Endothelial cell of umbilical vein (primary cell): ENCODE data around the gene LCOR. TPM values are rescaled to one million over a fixed set of nuclear protein-coding genes. Genes with fewer than 3 reads are reported as not detected.

Experiments used
- BruUV-seq: library from RNA; stranded (reverse); fragments of 400-500 nt; replicated peaks from 2 replicates; lab custom pipeline; 2021; lab: Mats Ljungman, UMichigan
- CTCF ChIA-PET: fragments of 300-600, 350-600 bp; sonication (Branson Sonifier 250); formaldehyde crosslinking; loops from one replicate; lab custom pipeline; 2021; ENCODE audit warnings: antibody characterized with exemption, inconsistent platforms; lab: Charles Lee
- POLR2A ChIA-PET: fragments of 300-600, 350-600 bp; sonication (Branson Sonifier 250); formaldehyde crosslinking; loops from one replicate; lab custom pipeline; 2021; ENCODE audit warnings: antibody characterized with exemption, inconsistent platforms; lab: Charles Lee
- DNase-seq: peaks from one replicate; pipeline ENCODE4 v3.0.0-alpha.2; 2011; ENCODE audit warnings: low read depth, low spot score
- FAIRE-seq: peaks from 2 replicates; lab custom pipeline; 2011; peaks lifted over from hg19 to GRCh38; lab: Jason Lieb, UNC
- H2AFZ ChIP-seq: 2 replicates; pipeline ENCODE4 v1.6.0; 2012; ENCODE audit warnings: low read depth, low read length, control low read depth, inconsistent platforms
- H3K27ac ChIP-seq: 2 replicates; pipeline ENCODE4 v1.5.1; 2011; ENCODE audit warnings: low read depth, mild to moderate bottlenecking, control low read depth, low read length, moderate library complexity; ENCODE audit not compliant: insufficient read depth
- H3K27me3 ChIP-seq, 2 experiments: 2 replicates each; pipeline versions ENCODE4 v1.6.0 to v1.6.1; 2011; ENCODE audit warnings: low read length in 2 of 2, mixed read lengths in 1 of 2; ENCODE audit not compliant: control insufficient read depth in 2 of 2, insufficient read depth in 2 of 2
- H3K36me3 ChIP-seq, 2 experiments: 2 replicates in 1 of 2; 3 replicates in 1 of 2; pipeline ENCODE4 v1.5.1; 2011; ENCODE audit warnings: low read length in 2 of 2, mild to moderate bottlenecking in 1 of 2, moderate library complexity in 1 of 2; ENCODE audit not compliant: control insufficient read depth in 2 of 2, insufficient read depth in 2 of 2; ENCODE audit errors: extremely low read depth in 1 of 2
- H3K4me1 ChIP-seq: 3 replicates; pipeline ENCODE4 v1.5.1; 2011; ENCODE audit warnings: mild to moderate bottlenecking, low read length; ENCODE audit not compliant: control insufficient read depth, insufficient read depth; ENCODE audit errors: extremely low read depth
- H3K4me2 ChIP-seq: 2 replicates; pipeline ENCODE4 v1.6.1; 2011; ENCODE audit warnings: low read length, control low read depth, mixed read lengths; ENCODE audit not compliant: insufficient read depth
- H3K4me3 ChIP-seq, 3 experiments: fragments of 200-600 bp in 1 of 3; sonication (generic), shearing (Covaris generic) in 1 of 3; replicated peaks in 1 of 3; 2 replicates each; pipeline ENCODE4 v1.5.1; 2011 to 2016; ENCODE audit warnings: control low read depth in 3 of 3, low read length in 3 of 3, mild to moderate bottlenecking in 2 of 3, inconsistent platforms in 1 of 3, low read depth in 1 of 3, moderate library complexity in 1 of 3; ENCODE audit not compliant: insufficient read depth in 1 of 3
- H3K79me2 ChIP-seq: 2 replicates; pipeline ENCODE4 v1.6.0; 2012; ENCODE audit warnings: low read length, inconsistent platforms; ENCODE audit not compliant: control insufficient read depth, insufficient read depth
- H3K9ac ChIP-seq: replicated peaks from 2 replicates; pipeline ENCODE3; 2011; ENCODE audit warnings: low read length, control low read depth; ENCODE audit not compliant: insufficient read depth; ENCODE audit errors: extremely low read depth
- H3K9me1 ChIP-seq: replicated peaks from 3 replicates; pipeline ENCODE4 v1.6.0; 2011; ENCODE audit warnings: mild to moderate bottlenecking, low read length; ENCODE audit not compliant: control insufficient read depth, insufficient read depth; ENCODE audit errors: extremely low read depth
- H3K9me3 ChIP-seq: replicated peaks from 2 replicates; pipeline ENCODE4 v1.5.1; 2012; ENCODE audit warnings: low read length, inconsistent platforms; ENCODE audit not compliant: control insufficient read depth, insufficient read depth
- H4K20me1 ChIP-seq: replicated peaks from 2 replicates; pipeline ENCODE3; 2011; ENCODE audit warnings: mild to moderate bottlenecking, low read length; ENCODE audit not compliant: control insufficient read depth, insufficient read depth; ENCODE audit errors: extremely low read depth
- EZH2 ChIP-seq: IDR thresholded peaks from 2 replicates; pipeline ENCODE4 v1.6.1; 2012; ENCODE audit warnings: borderline replicate concordance, low read depth, mild to moderate bottlenecking, moderate library complexity, low read length, inconsistent platforms; ENCODE audit not compliant: severe bottlenecking
- FOS ChIP-seq: IDR thresholded peaks from 2 replicates; pipeline ENCODE4 v1.6.1; 2011; ENCODE audit warnings: mild to moderate bottlenecking, low read length, moderate library complexity, borderline replicate concordance; ENCODE audit not compliant: insufficient read depth
- GATA2 ChIP-seq: IDR thresholded peaks from 2 replicates; pipeline ENCODE4 v1.7.0; 2011; ENCODE audit warnings: low read depth, mild to moderate bottlenecking, moderate library complexity, mixed read lengths, low read length; ENCODE audit not compliant: insufficient read length, insufficient read depth
- JUN ChIP-seq: IDR thresholded peaks from 2 replicates; pipeline ENCODE4 v1.6.1; 2011; ENCODE audit warnings: borderline replicate concordance, low read depth; ENCODE audit not compliant: insufficient read length, insufficient read depth
- MYC ChIP-seq: IDR thresholded peaks from one replicate; pipeline ENCODE4 v1.6.1; 2011; ENCODE audit warnings: mild to moderate bottlenecking, low read depth, low read length
- POLR2A ChIP-seq: IDR thresholded peaks from 2 replicates; pipeline ENCODE4 v1.6.1; 2012; ENCODE audit warnings: low read depth, mild to moderate bottlenecking, control low read depth, low read length
- POLR2AphosphoS5 ChIP-seq: IDR thresholded peaks from 2 replicates; pipeline ENCODE4 v1.6.1; 2012; ENCODE audit warnings: low read depth, mild to moderate bottlenecking, control low read depth, low read length, moderate library complexity; ENCODE audit not compliant: insufficient read depth
- dilution Hi-C: fragments of 300-500 bp; cut with MboI; formaldehyde crosslinking; loops from one replicate; pipeline ENCODE4 v1.15.0; 2019; ENCODE audit warnings: low sequenced_read_pairs; ENCODE audit not compliant: extremely low pct_ligation_motif_present
- intact Hi-C: fragments of 100-400 bp; cut with micrococcal nuclease; formaldehyde crosslinking; loops from one replicate; pipeline ENCODE4 v1.10.0; 2022
- polyA plus RNA-seq, 4 experiments: library from polyadenylated mRNA; depleted of rRNA in 3 of 4; stranded (reverse) in 3 of 4; unstranded in 1 of 4; fragments of >200 nt; gene quantifications; 2 replicates each; pipeline versions ENCODE4 v1.2.1 to v1.2.3, GENCODE V29; 2011 to 2012; ENCODE audit warnings: missing spikeins in 1 of 4
- total RNA-seq: library from RNA; stranded (reverse); gene quantifications from 2 replicates; pipeline ENCODE4 v1.2.3, GENCODE V29; 2021
- TF ChIP-seq, protein P1 (sequence below): IDR thresholded peaks from 2 replicates; pipeline ENCODE4 v1.6.1; 2011; ENCODE audit not compliant: insufficient read depth, insufficient read length
- TF ChIP-seq, protein P2 (sequence below), 2 donors: IDR thresholded peaks; 1 replicate in 1 of 2; 2 replicates in 1 of 2; pipeline ENCODE4 v1.5.1; 2011; ENCODE audit warnings: low read length in 2 of 2, mild to moderate bottlenecking in 2 of 2, moderate library complexity in 2 of 2, control low read depth in 1 of 2, inconsistent platforms in 1 of 2, low read depth in 1 of 2; ENCODE audit not compliant: insufficient read depth in 1 of 2; ENCODE audit errors: extremely low read depth in 1 of 2

Gene LCOR
- total and polyA plus RNA-seq, 2 donors (not counting 3 experiments of a cell fraction or from before 2014, with no cell fraction given) = 11.6 to 39.0 TPM

DNA sequence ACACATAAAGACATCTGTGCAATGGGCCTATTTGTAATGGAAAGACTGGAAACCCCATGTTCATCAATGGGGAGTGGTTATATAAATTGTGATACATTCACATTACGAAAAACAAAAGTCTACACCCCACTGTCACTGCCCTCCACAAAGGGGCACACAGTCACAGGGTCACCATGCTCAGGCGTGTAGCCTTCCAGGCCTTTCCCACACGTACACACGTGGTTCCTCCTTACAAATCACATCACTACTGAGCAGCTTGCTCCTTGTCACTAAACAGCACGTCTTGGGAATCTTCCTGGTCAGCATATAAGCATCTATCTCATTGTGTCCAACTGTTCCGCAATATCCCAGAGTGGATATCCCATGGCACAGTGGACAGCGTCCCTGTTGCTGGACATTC lies 190.5 kb downstream of the LCOR start:
- dilution Hi-C loops = no loop called here
- Histone ChIP-seq H2AFZ (no peak overlapping the region), H3K4me1 (peaks cover 18% of the 10 kb centered on the region), H3K27ac (no peak overlapping the region), H3K9me1 (no peaks in the 10 kb centered on the region), H3K4me2 (no peak overlapping the region), H3K9me3 (no peaks in the 10 kb centered on the region), H3K9ac (no peak overlapping the region), H3K36me3 (no peaks in the 10 kb centered on the region), H4K20me1 (no peaks in the 10 kb centered on the region), H3K4me3 (no peak overlapping the region), H3K79me2 (no peaks in the 10 kb centered on the region), H3K27me3 (no peaks in the 10 kb centered on the region)
- intact Hi-C loops = no loop called here
- no TSS peak for BruUV-seq
- ChIA-PET CTCF (interaction anchor here (3.6 to 9.2 kb wide), 2 partner anchors 15 to 381 kb away, joined by 53 to 161 read pairs; no protein-coding TSS in a partner anchor), POLR2A (no interaction called here)
- no peak for DNase-seq
- FAIRE-seq = no peak
- TF ChIP-seq JUN (no peak), POLR2A (no peak), POLR2AphosphoS5 (no peak), FOS (no peak), EZH2 (no peak), GATA2 (no peak), MYC (no peak)
- TF ChIP-seq, protein P1, sequence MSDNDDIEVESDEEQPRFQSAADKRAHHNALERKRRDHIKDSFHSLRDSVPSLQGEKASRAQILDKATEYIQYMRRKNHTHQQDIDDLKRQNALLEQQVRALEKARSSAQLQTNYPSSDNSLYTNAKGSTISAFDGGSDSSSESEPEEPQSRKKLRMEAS = no peak
- TF ChIP-seq, protein P2, sequence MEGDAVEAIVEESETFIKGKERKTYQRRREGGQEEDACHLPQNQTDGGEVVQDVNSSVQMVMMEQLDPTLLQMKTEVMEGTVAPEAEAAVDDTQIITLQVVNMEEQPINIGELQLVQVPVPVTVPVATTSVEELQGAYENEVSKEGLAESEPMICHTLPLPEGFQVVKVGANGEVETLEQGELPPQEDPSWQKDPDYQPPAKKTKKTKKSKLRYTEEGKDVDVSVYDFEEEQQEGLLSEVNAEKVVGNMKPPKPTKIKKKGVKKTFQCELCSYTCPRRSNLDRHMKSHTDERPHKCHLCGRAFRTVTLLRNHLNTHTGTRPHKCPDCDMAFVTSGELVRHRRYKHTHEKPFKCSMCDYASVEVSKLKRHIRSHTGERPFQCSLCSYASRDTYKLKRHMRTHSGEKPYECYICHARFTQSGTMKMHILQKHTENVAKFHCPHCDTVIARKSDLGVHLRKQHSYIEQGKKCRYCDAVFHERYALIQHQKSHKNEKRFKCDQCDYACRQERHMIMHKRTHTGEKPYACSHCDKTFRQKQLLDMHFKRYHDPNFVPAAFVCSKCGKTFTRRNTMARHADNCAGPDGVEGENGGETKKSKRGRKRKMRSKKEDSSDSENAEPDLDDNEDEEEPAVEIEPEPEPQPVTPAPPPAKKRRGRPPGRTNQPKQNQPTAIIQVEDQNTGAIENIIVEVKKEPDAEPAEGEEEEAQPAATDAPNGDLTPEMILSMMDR (IDR thresholded peaks at IDR 0.05; ENCODE audit: extremely low read depth in 1 of 2, insufficient read depth in 1 of 2, low read depth in 1 of 2, low read length in 2 of 2) = no peak
